ENCODE measurements around the gene MUTYH.
A peak's percentile ranks its signal among the peaks of the same experiment; 100 is the strongest.
"Not testable (repeated sequence)": the region's sequence is repeated elsewhere in the genome, so short reads cannot be mapped to it uniquely, and the experiment has no call there.

Gene MUTYH

GRCh38 chr1:45317166-45317565 lies 23.1 kb downstream of the MUTYH start:
- DNase-seq: no peak

DNA sequence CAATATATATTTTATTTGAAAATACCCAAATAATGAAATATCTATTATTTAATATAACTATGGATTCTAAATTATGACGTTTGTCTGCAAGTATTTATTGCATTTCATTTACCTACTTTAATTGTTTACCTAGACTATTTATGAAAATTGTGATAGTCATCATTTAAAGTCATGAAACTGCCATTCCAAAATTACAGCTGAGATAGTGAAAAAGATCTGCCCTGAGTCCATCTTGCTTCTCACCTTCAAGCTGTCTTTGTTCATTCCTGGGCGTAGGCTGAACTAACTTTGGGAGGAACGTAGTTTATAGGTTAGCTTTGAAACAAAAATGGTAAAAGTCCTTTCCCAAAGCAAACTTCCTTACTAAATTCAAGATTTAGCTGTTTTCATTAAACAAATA lies 26.0 kb downstream of the MUTYH start:
- no peak for DNase-seq

GRCh38 chr1:45306905-45307304 lies 33.3 kb downstream of the MUTYH start:
- DNase-seq: no peak

DNA sequence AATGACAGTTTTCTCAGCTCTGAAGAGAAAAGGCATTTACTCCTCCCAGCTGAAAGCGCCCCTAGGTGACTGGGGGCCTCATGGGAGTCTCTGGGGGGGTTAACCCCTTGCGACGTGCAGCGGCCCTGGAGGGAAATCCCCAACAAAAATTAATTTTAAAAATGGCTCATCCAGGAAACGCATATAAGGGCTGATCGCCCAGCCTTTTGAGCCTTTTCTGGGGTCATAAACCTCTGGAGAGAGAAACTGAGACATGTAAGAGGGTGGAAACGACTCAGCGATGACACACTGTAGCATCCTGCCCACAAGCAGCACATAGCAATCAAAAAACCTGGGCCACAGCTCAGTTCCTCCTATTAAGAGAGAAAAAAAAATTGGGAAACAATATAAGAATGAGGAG lies 33.9 kb downstream of the MUTYH start:
- DNase-seq: no peak

- no peak for DNase-seq
These were observed 35.0 kb downstream of the MUTYH start for GRCh38 chr1:45305231-45305630.

DNA sequence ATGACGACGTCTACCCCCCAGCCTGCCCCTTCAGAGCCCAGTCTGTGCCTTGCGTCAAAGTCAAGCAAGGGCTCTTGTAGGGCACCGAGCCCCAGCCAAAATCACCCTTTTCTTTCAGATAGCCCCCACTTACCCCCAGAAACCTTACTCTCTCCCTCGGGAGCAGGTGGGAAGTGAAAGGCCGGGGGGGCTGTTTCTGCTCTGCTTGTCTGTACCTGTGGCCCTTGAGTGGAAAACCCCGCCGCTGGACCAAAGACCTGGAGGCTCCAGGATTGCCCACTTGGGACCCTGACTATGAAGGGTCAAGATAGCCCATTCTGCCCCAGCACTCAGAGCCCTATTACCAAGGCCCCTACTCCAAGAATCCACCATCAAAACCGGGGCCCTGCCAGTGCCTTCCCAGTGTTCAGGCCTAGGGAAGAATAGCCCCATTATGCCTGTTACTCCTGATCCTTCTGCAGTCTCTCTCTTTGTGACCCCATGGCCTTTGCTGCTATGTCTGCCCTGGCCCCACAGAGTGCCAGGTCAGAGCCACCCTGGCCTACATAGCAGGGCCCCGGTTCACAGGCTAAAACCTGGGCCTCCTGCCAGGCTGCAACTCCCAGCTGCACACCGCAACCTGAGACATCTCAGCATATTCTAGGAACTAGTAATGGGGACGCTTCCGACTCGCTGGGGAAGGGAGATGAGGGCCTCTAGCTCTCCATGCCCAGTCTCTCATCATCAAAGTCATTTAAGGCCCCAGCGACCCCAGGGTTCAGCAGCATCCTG lies 35.7 kb downstream of the MUTYH start:
- DNase-seq: no peak

GRCh38 chr1:45303520-45304310 lies 36.5 kb downstream of the MUTYH start:
- peak; percentile 99 for DNase-seq

GRCh38 chr1:45302505-45303150 lies 37.6 kb downstream of the MUTYH start:
- no peak for DNase-seq

DNA sequence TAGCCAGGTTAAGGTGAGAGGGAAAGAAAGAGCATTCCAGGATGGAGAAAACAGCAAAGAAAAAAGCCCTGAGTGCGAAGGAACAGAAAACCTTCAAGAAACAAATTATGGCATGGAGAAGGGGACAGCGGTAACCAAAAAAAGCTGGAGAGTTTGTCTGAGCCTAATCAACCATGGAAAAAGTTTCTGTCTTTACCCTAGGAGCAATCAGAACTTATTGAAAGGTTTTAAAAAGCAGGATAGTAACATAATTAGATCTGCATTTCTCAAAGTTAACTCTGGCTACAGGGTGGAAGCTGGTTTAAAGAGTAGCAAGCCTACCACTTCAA lies 39.6 kb downstream of the MUTYH start:
- no peak for DNase-seq

DNA sequence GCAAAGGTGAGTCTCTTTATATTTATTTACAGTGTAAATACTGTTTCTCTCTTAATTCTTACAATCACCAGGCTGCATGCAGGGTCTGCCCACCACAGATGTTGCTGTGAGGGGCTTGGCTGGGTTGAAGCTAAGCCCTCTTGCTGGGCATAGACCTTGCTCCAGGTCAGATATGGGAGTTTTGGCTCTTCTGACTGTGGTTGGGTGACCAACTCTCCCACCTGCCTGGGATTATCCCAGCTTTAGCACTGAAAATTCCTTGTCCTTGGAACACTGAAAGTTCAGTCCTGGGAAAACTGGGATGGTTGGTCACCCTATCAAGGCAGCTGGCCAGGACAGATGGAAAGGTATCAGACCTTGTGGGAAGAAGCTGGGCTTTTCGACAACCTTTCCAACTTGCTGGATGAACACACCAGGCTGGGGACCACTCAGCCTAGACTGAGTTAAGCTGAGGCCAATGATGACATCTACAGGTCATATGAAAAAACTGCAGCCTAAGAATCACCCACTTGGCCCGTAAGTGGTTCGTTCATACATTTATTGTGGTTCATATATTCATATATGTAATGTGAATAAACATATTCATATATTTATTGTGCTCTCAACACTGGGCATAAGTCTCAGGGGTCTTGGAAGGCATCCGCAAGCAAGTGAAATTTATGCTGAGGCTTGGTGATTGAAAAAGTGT lies 40.1 kb downstream of the MUTYH start:
- DNase-seq: peak; percentile 71

DNA sequence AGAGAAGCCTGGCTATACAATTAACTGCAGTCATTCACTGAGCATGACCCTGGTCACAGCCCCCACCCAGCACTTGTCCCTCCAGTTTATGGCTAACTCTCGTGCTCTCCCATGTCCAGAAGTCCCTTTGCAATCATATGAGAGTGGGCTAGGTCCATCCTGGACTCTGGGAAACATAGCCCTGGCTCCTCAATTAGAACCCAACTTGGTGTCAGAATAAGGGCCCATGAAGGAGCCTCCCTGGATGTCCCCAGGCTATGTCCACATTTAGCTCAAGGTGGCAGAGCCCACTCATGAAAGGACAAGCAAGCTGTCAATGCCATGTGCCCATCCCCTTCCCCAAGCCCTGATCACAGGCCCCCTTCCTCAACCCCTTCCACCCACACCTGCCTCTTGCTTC lies 40.9 kb downstream of the MUTYH start:
- no peak for DNase-seq

- DNase-seq: no peak
These were observed 42.4 kb downstream of the MUTYH start for GRCh38 chr1:45297666-45298356.

GRCh38 chr1:45291716-45292115 lies 48.5 kb downstream of the MUTYH start:
- DNase-seq: no peak

DNA sequence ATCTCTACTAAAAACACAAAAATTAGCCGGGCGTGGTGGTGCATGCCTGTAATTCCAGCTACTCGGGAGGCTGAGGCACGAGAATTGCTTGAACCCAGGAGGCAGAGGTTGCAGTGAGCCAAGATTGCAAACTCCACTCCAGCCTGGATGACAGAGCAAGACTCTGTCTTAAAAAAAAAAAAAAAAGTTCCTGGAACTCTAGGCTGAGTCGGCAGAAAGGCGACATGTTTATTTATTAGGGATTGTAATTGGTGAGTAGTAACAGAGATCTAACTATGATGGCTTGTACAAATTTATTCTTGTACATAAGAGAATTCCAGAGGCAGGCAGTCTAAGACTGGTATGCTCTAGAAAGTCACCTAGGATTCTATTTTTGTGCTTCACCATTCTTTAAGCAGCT lies 49.2 kb downstream of the MUTYH start:
- not testable (repeated sequence) for DNase-seq

DNA sequence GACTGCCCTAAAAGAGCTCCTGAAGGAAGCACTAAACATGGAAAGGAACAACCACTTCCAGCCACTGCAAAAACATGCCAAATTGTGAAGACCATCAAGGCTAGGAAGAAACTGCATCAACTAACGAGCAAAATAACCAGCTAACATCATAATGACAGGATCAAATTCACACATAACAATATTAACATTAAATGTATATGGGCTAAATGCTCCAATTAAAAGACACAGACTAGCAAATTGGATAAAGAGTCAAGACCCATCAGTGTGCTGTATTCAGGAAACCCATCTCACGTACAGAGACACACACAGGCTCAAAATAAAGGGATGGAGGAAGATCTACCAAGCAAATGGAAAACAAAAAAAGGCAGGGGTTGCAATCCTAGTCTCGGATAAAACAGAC lies 53.7 kb downstream of the MUTYH start:
- DNase-seq: not testable (repeated sequence)

DNA sequence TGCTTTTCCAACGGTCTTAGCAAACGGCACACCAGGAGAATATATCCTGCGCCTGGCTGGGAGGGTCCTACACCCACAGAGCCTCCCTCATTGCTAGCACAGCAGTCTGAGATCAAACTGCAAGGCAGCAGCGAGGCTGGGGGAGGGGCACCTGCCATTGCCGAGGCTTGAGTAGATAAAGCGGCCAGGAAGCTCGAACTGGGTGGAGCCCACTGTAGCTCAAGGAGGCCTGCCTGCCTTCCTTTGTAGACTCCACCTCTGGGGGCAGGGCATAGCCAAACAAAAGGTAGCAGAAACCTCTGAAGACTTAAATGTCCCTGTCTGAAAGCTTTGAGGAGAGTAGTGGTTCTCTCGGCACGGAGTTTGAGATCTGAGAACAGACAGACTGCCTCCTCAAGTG lies 55.4 kb downstream of the MUTYH start:
- DNase-seq: not testable (repeated sequence)

DNA sequence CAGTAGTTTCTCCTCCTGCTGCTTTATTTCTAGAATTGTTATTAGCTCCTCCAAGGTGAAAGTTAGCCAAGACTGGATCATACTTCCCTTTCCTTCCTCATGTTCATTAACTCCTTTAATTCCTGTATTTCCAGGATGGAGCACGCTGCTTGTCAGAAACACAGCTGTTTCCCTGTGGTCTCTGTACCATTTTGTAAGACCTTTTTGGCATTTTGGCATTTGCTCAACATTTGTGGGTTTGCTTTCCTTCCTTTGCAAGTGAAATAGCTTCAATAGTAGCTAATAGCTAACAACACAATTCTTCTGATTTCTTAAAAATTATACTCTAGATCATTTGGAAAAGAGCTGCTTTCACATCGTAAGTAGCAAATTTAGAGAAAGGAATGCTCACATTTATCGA lies 57.9 kb downstream of the MUTYH start:
- DNase-seq: no peak

Data from CD4-positive, alpha-beta T cell treated with Interleukin-12 subunit alpha and Interleukin-12 subunit beta, for 1 hour (primary cell).